Caco-2 (cell line): ENCODE measurements around the gene TANC2. TPM values are rescaled to one million over a fixed set of nuclear protein-coding genes. Genes with fewer than 3 reads are reported as not detected.

Experiments used
- BruUV-seq: library from RNA; stranded (reverse); fragments of 400-500 nt; replicated peaks from 2 replicates; lab custom pipeline; 2021; lab: Mats Ljungman, UMichigan
- CTCF ChIA-PET: fragments of 300-600 bp; sonication (Branson Sonifier 250); formaldehyde crosslinking; loops from one replicate; lab custom pipeline; 2022; ENCODE audit warnings: antibody characterized with exemption; lab: Charles Lee
- POLR2A ChIA-PET: fragments of 300-600 bp; sonication (Branson Sonifier 250); formaldehyde crosslinking; loops from one replicate; lab custom pipeline; 2022; ENCODE audit warnings: antibody characterized with exemption; lab: Charles Lee
- DNase-seq, 2 experiments: peaks; one replicate each; pipeline versions ENCODE4 v3.0.0 to v3.0.0-alpha.2; 2020 to 2022
- H3K27me3 ChIP-seq: replicated peaks from 2 replicates; pipeline ENCODE4 v1.6.0; 2011; ENCODE audit warnings: low read length; ENCODE audit not compliant: control insufficient read depth, insufficient read depth
- H3K36me3 ChIP-seq: 2 replicates; pipeline ENCODE4 v1.5.1; 2011; ENCODE audit warnings: low read length; ENCODE audit not compliant: control insufficient read depth, insufficient read depth
- H3K4me1 ChIP-seq: fragments of 250-450 bp; sonication (Bioruptor Pico); 2 replicates; pipeline ENCODE4 v1.5.1; 2020; ENCODE audit warnings: mild to moderate bottlenecking
- H3K4me3 ChIP-seq: 2 replicates; pipeline ENCODE4 v1.5.1; 2011; ENCODE audit warnings: low read depth, mild to moderate bottlenecking, control low read depth, low read length
- H3K9me3 ChIP-seq: fragments of 250-450 bp; sonication (Bioruptor Pico); 2 replicates; pipeline ENCODE4 v1.5.1; 2020; ENCODE audit warnings: mild to moderate bottlenecking, moderate library complexity
- H3K27ac Mint-ChIP-seq: one replicate; pipeline ENCODE4 v1.8.0; 2022; ENCODE audit warnings: mixed read lengths; ENCODE audit not compliant: unreplicated experiment
- H3K27me3 Mint-ChIP-seq: one replicate; pipeline ENCODE4 v1.8.0; 2022; ENCODE audit warnings: mixed read lengths; ENCODE audit not compliant: insufficient read depth, unreplicated experiment
- H3K36me3 Mint-ChIP-seq: one replicate; pipeline ENCODE4 v1.8.0; 2022; ENCODE audit warnings: mild to moderate bottlenecking, mixed read lengths; ENCODE audit not compliant: insufficient read depth, unreplicated experiment
- H3K4me1 Mint-ChIP-seq: one replicate; pipeline ENCODE4 v1.8.0; 2022; ENCODE audit warnings: low read depth, mixed read lengths; ENCODE audit not compliant: unreplicated experiment
- H3K4me3 Mint-ChIP-seq: one replicate; pipeline ENCODE4 v1.8.0; 2022; ENCODE audit warnings: mild to moderate bottlenecking, moderate library complexity, mixed read lengths; ENCODE audit not compliant: unreplicated experiment
- H3K9me3 Mint-ChIP-seq: one replicate; pipeline ENCODE4 v1.8.0; 2022; ENCODE audit warnings: mixed read lengths; ENCODE audit not compliant: unreplicated experiment
- intact Hi-C: fragments of 100-400 bp; cut with micrococcal nuclease; formaldehyde crosslinking; loops from one replicate; pipeline ENCODE4 v1.10.0; 2022; ENCODE audit not compliant: unreplicated experiment
- total RNA-seq: library from RNA; stranded (reverse); gene quantifications from 2 replicates; pipeline ENCODE4 v1.2.3, GENCODE V29; 2022
- TF ChIP-seq, protein P1 (sequence below), 2 experiments: fragments of 200-600 bp in 1 of 2; IDR thresholded peaks; 1 replicate in 1 of 2; 2 replicates in 1 of 2; pipeline versions ENCODE4 v1.5.1 to v1.8.0; 2011 to 2022; ENCODE audit warnings: antibody characterized with exemption in 1 of 2, control low read depth in 1 of 2, inconsistent platforms in 1 of 2, low read depth in 1 of 2, low read length in 1 of 2, mild to moderate bottlenecking in 1 of 2, moderate library complexity in 1 of 2; ENCODE audit not compliant: insufficient read depth in 1 of 2, severe bottlenecking in 1 of 2, unreplicated experiment in 1 of 2

The TANC2 gene
- total RNA-seq, 1 experiment from 2014 or later = 1.9 TPM

DNA sequence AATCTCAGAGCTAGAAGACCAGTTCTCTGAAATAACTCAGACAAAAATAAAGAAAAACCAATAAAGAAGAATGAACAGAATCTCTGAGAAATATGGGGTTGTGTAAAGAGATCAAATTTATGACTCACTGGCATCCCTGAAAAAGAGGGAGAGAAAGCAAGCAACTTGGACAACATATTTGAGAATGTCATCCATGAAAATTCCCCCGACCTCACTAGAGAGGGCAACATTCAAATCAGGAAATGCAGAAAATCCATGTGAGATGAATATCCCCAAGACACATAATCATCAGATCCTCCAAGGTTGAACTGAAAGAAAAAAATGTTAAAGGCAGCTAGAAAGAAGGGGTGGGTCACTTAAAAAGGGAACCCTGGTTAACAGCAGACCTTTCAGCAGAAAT, 32.1 kb downstream of the TANC2 start:
- Histone ChIP-seq H3K4me1 (no peaks in the 10 kb centered on the region), H3K4me3 (no peak overlapping the region), H3K9me3 (no peaks in the 10 kb centered on the region), H3K27me3 (no peaks in the 10 kb centered on the region), H3K36me3 (no peaks in the 10 kb centered on the region)
- intact Hi-C loops = no loop called here
- Mint-ChIP-seq H3K4me3 (no peak overlapping the region), H3K36me3 (no peaks in the 10 kb centered on the region), H3K9me3 (no peaks in the 10 kb centered on the region), H3K27ac (no peak overlapping the region), H3K4me1 (no peaks in the 10 kb centered on the region), H3K27me3 (peaks cover 2% of the 10 kb centered on the region)
- POLR2A ChIA-PET = no interaction called here
- BruUV-seq = no TSS peak
- CTCF ChIA-PET = no interaction called here
- no peak for DNase-seq
- TF ChIP-seq, protein P1, sequence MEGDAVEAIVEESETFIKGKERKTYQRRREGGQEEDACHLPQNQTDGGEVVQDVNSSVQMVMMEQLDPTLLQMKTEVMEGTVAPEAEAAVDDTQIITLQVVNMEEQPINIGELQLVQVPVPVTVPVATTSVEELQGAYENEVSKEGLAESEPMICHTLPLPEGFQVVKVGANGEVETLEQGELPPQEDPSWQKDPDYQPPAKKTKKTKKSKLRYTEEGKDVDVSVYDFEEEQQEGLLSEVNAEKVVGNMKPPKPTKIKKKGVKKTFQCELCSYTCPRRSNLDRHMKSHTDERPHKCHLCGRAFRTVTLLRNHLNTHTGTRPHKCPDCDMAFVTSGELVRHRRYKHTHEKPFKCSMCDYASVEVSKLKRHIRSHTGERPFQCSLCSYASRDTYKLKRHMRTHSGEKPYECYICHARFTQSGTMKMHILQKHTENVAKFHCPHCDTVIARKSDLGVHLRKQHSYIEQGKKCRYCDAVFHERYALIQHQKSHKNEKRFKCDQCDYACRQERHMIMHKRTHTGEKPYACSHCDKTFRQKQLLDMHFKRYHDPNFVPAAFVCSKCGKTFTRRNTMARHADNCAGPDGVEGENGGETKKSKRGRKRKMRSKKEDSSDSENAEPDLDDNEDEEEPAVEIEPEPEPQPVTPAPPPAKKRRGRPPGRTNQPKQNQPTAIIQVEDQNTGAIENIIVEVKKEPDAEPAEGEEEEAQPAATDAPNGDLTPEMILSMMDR (IDR thresholded peaks at IDR 0.05; ENCODE audit: insufficient read depth in 1 of 2, low read depth in 1 of 2, low read length in 1 of 2, severe bottlenecking in 1 of 2, unreplicated experiment in 1 of 2) = no peak

DNA sequence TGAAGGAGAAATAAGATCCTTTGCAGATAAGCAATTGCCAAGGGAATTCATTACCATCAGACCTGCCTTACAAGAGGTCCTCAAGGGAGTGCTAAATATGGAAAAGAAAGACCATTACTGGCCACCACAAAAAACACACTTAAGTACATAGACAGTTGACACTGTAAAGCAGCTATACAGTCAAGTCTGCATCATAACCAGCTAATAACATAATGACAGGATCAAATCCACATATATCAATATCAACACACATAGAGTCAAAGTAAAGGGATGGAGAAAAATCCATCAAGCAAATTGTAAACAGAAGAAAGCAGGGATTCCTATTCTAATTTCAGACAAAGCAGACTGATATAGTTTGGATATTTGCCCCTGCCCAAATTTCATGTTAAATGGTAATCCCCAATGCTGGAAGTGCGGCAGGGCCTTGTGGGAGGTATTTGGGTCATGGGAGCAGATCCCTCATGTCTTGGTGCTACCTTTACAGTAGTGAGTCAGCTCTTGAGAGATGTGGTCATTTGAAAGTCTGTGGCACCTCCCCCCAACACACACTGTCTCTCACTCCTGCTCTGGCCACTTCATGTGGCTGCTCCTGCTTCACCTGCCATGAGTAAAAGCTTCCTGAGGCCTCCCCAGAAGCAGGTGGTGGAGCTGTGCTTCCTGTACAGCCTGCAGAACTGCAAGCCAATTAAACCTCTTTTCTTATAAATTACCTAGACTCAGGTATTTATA, 32.8 kb downstream of the TANC2 start:
- TF ChIP-seq, protein P1 (IDR thresholded peaks at IDR 0.05; ENCODE audit: insufficient read depth in 1 of 2, low read depth in 1 of 2, low read length in 1 of 2, severe bottlenecking in 1 of 2, unreplicated experiment in 1 of 2) = no peak
- CTCF ChIA-PET = no interaction called here
- no peaks in the 10 kb centered on the region for H3K36me3 ChIP-seq
- no peaks in the 10 kb centered on the region for H3K9me3 Mint-ChIP-seq
- H3K9me3 ChIP-seq = no peaks in the 10 kb centered on the region
- no peaks in the 10 kb centered on the region for H3K4me1 Mint-ChIP-seq
- intact Hi-C loops = no loop called here
- POLR2A ChIA-PET = no interaction called here
- H3K4me1 ChIP-seq = no peaks in the 10 kb centered on the region
- BruUV-seq = no TSS peak
- H3K27me3 ChIP-seq = no peaks in the 10 kb centered on the region
- DNase-seq = no peak
- no peak overlapping the region for H3K4me3 Mint-ChIP-seq
- no peak overlapping the region for H3K4me3 ChIP-seq
- no peaks in the 10 kb centered on the region for H3K36me3 Mint-ChIP-seq
- H3K27me3 Mint-ChIP-seq = peaks cover 2% of the 10 kb centered on the region
- no peak overlapping the region for H3K27ac Mint-ChIP-seq

DNA sequence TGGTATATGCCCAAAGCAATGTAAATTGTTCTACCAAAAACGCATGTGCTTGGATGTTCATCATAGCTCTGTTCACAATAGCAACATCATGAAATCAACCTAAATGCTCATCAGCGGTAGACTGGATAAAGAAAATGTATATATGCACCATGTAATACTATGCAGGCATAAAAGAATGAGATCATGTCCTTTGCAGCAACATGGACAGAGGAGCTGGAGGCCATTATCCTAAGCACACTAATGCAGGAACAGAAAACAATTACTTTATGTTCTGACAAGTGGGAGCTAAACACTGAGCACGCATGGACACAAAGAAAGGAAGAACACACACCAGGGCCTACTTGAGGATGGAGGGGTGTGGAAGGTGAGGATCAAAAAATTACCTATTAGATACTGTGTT, 33.7 kb downstream of the TANC2 start:
- TF ChIP-seq, protein P1 (IDR thresholded peaks at IDR 0.05; ENCODE audit: insufficient read depth in 1 of 2, low read depth in 1 of 2, low read length in 1 of 2, severe bottlenecking in 1 of 2, unreplicated experiment in 1 of 2) = no peak
- Mint-ChIP-seq H3K9me3 (no peaks in the 10 kb centered on the region), H3K4me3 (no peak overlapping the region), H3K27ac (no peak overlapping the region), H3K4me1 (no peaks in the 10 kb centered on the region), H3K27me3 (peaks cover 2% of the 10 kb centered on the region), H3K36me3 (no peaks in the 10 kb centered on the region)
- no peak for DNase-seq
- no peaks in the 10 kb centered on the region for H3K4me1 ChIP-seq
- ChIA-PET POLR2A (no interaction called here), CTCF (no interaction called here)
- no peaks in the 10 kb centered on the region for H3K9me3 ChIP-seq
- H3K27me3 ChIP-seq = no peaks in the 10 kb centered on the region
- no peak overlapping the region for H3K4me3 ChIP-seq
- no TSS peak for BruUV-seq
- H3K36me3 ChIP-seq = no peaks in the 10 kb centered on the region
- intact Hi-C loops = no loop called here
